Left lobe of liver (tissue), 2 donors: ENCODE measurements around the gene RET. TPM values are rescaled to one million over a fixed set of nuclear protein-coding genes. Genes with fewer than 3 reads are reported as not detected.

Experiments used
- ATAC-seq: fragments of 200-7000 bp; cut with Tn5 transposase; one replicate; pipeline ENCODE4 v1.9.1; 2020; ENCODE audit warnings: mild to moderate bottlenecking, moderate library complexity
- DNase-seq: peaks from one replicate; pipeline ENCODE4 v3.0.0-alpha.2; 2020; ENCODE audit warnings: low spot score
- total RNA-seq: library from RNA; stranded (reverse); gene quantifications from one replicate; pipeline ENCODE4 v1.2.1, GENCODE V29; 2021
- donor health status: DM: no; HTN: no; CAD: no; lungs with moderate emphysema.
- donor health status: DM: no; HTN: yes; CAD: no.

Gene RET
- 1.1 TPM for total RNA-seq

GRCh38 chr10:43076876-43077420, at the start of gene RET:
RET (plus strand) TSS chr10:43077069; CDS start chr10:43077259, 190 bp downstream.
- DNase-seq (no peak), ATAC-seq (peak; percentile 75)

GRCh38 chr10:43027331-43027955, 49.4 kb upstream of the RET start:
- ATAC-seq (no peak), DNase-seq (peak; percentile 42)

DNA sequence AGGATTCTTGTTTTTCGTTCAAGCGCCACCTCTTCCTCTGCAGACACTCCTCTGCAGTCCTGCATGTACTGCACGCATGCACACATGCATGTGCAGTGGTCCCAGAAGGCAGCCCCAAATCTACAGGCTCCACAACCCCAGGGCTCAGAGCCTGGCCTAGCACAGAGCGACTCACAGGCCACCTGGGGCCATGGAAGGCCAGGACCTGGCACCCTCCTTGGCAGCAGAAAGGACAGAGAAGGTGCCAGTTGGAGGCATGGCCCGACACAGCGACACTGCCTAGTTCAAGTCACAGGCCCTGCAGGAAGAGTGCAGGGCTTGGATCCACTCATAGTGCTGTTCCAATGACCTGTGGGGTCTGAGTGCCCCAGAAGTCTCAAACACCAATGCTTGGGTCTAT, 48.7 kb upstream of the RET start:
- DNase-seq (no peak), ATAC-seq (no peak)

DNA sequence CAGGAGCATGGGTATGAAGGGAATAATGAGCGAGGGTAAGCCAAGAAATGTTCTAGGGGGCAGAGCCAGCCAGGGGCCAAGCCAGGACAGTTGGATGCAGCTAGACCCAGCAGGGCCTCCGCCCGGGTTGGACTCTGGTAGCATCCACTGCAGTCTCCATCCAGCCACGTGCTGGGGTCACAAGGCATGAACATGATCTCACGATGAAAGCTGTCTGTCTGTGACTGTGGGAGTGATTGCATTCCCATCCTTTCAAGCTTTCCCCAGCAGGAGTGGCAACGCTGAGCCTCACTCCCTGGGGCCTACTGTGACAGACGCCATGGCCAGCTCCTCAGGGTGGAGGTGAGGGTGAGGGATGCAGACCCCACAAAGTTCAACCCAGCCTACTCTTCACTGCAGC, 47.8 kb upstream of the RET start:
- ATAC-seq (no peak), DNase-seq (no peak)

- ATAC-seq (no peak), DNase-seq (no peak)
Observed at GRCh38 chr10:43032613-43033012, 44.3 kb upstream of the RET start.

- DNase-seq: no peak
- no peak for ATAC-seq
Observed at GRCh38 chr10:43035800-43036199, 41.1 kb upstream of the RET start.

DNA sequence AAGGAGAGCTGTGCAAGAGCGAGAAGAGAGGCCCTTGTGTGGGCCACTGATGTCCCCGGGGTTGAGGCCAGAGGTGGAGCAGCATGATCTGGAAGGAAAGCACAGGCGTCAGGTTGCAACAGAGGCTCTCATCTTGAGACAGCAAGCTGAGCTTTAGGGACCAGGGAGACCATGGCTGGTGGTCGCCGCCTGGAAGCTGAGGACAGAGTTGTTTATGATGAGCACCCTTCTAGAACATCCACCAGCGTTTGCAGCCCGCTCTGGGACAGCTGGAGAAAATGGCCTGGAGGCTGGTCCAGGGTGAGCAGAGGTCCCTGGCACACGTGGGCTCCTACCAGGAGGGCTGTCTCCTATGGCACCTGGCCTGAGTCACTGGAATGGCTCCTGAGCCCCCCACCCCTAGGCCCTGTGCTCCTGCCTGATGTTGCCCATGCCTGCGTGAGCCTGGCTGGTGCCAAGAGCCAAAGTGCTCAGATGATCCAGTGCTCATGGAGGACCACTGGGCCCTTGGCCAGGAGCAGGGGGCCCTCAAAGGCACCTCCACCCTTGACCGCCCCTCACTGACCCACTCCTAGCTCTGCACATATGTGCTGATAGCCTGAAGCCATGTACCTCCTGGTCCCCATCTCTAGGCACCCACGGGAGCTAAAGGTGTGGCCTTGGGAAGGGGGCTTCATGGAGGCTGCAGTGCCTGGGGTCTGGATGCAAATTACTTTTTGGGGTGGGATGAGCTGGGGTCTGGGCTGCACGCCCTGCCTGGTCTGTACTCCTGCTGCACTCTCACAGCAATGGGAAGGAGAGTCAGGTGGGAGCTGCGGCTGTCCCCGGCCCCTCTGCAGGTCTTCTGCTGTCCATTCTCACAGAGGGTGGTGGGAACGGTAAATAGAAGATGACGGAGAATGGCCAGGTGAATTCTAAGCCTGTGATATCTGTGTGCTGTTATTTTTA, 40.1 kb upstream of the RET start:
- no peak for DNase-seq
- no peak for ATAC-seq

DNA sequence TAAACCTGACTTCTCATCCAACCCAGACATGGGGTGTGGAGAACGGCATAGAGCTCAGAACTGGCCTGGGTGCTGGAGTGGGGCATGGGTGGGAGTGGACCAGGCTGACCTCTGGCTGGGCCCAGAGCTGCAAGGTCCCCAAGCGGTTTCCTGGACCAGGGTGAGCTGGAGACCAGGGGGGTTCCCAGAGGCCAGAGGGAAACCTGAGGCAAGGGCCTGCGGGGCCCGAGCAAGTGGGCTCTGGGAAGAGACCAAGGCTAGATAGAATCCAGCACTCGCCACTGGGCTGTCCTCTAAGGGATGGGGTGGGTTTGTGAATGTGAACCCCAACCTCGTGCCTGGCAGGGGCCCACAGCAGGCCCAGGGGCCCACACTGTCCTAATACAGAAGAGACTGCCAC, 39.4 kb upstream of the RET start:
- ATAC-seq: no peak
- DNase-seq: no peak

DNA sequence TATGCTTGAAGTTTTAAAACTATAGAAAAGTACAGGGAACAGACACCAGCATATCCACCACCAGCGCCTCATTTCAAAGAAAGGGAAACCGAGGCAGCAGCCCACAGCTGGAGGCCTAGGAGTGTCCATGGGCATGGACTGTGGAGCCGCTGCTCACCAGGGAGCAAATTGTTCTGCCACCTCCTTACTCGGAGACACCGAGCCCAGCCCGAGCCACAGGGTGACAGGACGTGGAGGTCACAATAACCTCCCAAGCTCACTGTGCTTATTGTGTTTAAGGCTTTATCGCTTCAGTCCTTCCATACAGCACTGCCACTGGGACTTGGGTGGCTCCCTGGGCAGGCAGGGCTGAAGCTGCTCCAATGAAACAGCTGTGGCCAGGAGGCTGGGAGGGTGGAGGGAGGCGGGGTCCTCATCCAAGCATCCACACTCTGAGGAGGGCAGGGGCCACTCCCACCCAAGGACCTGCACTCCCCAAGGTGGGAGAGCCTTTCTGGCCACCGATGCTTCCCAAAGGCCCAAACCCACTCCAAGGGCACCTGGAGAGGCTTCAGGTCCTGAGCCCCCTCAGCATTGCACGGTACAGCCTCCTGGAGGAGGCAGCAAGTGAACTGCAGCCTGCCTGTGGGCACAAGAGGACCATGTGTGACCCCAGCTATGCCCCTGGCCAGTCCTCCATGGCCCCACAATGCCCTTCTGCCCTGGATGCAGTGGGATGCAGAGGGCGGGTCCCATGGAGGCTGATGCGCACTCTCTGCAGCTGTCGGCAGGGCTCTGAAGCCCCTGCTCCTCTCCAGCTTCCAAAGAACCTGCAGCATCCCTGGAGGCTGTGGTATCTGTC, 38.7 kb upstream of the RET start:
- ATAC-seq (no peak), DNase-seq (peak; percentile 24)

DNA sequence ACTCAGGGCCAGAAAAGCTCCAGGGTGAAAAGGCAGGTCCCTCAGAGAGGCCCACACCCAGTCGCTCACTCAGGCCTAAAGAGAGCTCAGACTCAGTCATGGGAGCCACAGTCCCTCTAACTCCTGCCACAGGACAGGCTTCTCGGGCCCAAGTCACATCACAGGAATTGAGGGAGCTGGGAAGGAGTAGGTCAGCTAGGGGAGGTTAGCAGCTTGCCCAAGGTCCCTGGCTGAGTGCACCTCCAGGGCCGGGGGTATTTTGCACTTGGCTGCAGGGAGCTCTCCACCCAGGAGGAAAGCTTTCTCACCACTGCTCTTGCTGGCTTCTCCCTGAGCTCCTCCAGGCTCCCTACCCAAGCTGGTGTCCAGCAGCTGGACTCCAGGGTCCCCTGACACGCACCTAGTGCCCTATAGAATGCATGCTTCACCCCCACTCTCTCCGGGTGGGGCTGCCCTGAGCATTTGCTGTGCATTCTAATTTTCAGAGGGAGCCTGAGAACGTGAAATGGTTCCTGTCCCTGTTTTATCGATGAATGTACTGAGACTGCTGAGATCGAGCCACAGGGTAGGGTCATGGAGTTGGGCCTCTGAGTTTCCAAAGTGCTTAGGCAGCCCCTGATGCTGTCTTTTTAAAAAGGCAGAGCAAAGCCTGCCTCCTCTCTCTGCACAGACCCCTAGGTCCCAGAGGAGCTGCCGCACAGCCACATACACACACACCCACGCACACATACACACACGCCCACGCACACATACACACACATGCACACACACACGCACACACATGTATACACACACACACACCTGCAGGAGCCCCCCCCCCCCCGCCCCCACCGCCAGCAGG, 37.9 kb upstream of the RET start:
- no peak for ATAC-seq

GRCh38 chr10:43039624-43040481, 37.0 kb upstream of the RET start:
- peak; percentile 29 for DNase-seq
- no peak for ATAC-seq

More for the DNA sequence above, 37.9 kb upstream of the RET start:
- peak; percentile 27 for DNase-seq

DNA sequence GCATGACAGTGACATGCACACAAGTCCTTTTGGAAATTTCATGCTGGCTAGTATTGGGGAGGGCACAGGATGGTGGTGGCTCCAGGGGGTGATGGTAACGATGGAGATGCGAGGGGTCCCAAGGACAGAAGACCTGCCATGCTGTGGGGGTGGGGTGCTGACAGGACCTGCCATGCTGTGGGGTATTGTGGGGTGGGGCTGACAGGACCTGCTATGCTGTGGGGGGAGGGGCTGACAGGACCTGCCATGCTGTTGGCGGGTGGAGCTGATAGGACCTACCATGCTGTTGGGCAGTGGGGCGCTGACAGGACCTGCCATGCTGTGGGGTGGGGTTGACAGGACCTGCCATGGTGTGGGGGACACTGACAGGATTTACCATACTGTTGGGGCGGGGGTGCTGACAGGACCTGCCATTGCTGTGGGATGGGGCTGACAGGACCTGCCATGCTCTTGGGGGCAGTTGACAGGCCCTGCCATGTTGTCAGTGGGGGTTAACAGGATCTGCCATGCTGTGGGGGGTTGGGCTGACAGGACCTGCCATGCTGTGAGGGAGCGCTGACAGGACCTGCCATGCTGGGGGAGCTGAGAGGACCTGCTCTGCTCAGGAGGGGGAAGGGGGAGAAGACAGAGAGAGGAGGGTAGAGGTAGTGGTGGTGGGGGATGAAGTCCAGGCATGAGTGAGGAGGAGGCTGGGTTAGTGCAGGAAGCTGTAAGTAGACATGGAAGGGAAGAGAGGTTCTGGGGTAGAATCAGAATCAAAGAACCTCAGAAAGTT, 36.2 kb upstream of the RET start:
- ATAC-seq (no peak), DNase-seq (peak; percentile 22)

DNA sequence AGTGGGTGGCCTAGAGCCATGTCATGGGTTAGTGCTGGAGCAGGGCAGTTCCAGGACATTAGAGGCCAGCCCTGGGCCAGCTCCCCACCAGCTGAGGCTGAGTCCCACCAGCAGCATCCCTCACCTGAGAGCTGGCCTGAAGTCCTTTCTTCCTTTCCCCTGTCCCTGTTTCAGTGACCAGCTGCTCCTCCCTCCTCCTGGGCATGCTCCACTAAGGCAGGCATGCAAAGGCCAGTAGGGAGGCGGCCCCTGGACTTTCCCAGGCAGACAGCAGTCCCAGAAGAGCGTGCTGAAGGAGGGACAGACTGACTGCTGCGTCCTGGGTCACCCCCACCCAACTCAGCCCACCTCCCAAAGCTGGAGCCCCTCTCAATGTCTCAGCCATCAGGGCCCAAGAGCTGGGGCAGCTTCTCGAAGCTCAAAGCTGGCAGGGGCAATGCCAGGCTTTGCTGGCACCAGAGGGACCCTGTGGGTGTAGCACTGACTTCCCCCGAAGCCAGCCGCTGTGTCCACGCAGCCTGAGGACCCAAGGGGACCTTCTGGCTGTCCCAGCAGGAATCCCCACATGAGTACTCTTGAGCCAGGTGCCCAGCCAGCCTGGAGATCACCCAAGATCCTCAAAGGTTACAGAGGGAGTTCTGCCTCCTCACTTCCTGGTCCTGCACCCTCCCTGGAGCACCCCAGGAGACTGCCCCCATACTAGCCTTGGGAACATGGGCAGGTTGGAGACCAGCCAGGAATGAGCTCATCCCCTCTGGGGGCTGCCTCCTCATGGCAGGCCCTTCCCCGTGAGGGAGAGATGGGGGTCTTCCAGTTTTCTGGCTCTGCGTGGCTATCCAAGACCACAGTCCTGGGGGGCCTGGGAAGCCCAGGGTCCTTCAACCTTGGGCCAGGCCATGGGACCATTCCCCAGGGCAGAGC, 35.2 kb upstream of the RET start:
- ATAC-seq: no peak
- DNase-seq: peak; percentile 29

- ATAC-seq (no peak), DNase-seq (peak; percentile 32)
Observed at GRCh38 chr10:43042503-43043341, 34.1 kb upstream of the RET start.

DNA sequence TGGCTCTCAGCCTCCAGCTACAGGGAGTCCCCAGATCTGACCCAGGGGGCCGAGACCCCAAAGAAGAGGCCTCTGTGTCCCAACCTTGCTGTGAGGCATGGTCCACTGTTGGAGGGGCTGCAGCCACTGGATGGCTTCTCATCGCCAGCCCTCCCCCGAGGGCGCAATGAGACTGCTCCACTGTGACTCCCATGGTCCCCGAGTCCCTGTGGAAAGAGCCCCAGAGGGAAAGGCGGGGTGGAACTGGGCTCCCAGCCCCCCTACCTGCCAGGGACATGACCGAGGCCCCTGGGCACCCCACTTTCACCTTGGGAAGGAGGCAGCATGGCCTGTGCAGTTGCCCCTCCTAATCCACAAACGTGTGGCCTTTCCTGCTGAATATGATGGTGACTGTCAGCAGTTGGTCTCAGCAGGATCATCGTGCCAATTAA, 33.5 kb upstream of the RET start:
- ATAC-seq (no peak), DNase-seq (peak; percentile 32)

- DNase-seq (peak; percentile 27), ATAC-seq (no peak)
Observed at GRCh38 chr10:43043773-43044447, 33.0 kb upstream of the RET start.
